IPS-NIHi7 (cell line): Measurements from ENCODE around the gene KRT3.
"Not testable (repeated sequence)": the region's sequence is repeated elsewhere in the genome, so short reads cannot be mapped to it uniquely, and the experiment has no call there.

Experiments
- DNase-seq: peaks from one replicate; pipeline ENCODE4 v3.0.0; 2012; ENCODE audit warnings: mixed read lengths; ENCODE audit errors: extremely low spot score

KRT3 gene

GRCh38 chr12:52798003-52798670, 2.2 kb upstream of the KRT3 start:
- DNase-seq = no peak

DNA sequence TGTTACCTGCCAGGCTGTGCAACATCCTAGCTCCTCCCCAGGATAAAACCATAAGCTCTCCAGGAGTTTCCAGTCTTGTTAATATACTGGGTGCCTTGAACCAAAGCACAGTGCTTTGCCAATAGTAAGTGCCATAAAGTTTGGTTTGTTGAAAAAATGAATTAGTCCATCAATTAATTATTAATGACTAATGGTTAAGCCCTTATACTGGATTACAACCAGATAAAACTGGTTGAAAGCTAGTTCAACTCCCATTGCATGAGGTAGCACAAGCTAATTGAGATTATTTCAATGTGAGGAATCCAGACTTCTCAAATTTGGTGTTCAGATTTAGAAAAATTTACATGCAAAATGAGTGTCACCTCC, 1.6 kb upstream of the KRT3 start:
- no peak for DNase-seq

- no peak for DNase-seq
Measured at GRCh38 chr12:52796839-52797528, 1.1 kb upstream of the KRT3 start.

DNA sequence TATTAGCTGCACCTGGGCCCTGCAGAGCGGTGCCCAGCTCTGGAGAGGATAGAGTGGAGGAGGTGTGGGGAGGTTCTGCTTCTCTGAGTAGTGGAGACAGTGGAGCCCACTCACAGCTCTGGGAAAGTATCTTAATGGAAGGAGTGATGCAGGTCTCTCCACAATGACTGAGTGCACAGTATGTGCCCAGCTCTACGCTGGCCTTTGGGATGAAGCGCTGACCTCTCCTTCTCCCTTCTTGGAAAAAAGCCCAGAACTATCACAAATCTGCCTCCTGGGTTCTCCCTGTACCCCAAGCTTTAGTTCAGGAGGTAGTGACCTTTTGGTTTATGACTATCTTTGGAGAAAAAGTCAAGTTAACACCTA, 495 bp upstream of the KRT3 start:
- no peak for DNase-seq

GRCh38 chr12:52795332-52795674, 614 bp downstream of the KRT3 start:
- DNase-seq = not testable (repeated sequence)

DNA sequence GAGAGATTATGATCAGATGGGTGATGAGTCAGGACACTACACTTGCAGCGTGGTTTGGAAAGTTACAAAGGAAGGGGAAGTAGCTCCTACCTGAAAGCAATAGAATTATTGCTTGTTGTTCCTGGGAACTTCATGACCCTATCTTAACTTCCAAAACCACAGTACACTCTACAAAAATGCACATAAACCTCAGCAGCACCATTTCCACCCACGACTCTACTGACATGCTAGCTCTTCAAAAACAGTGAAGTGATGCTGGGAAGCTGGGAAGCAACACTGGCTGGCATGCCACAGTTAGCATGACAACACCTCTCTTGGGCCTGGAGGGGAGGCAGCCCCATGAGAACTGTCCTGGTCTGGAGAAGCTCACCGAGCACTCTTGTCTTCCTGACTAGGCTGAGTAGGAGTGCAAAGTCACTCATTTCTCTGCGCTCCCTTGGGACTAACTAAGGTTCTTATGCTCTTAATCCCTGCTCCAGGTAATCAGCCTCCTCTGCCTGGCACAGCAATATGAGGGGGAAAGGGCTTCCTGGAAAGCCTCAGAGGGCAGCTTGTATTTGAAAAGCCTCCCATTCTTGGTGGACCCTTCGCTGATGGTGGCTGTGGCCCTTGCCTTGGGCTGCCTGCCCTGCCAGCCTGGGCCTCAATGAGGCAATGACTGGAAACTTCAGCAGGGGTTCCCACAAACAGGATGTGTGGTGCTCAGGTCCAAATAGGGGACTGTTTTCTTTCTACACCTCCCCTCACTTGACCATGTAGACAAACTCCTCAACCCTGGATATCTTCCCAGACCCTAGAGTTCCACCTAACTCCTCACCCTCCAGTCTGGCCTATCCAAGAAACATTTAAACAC, 1.2 kb downstream of the KRT3 start:
- no peak for DNase-seq

DNA sequence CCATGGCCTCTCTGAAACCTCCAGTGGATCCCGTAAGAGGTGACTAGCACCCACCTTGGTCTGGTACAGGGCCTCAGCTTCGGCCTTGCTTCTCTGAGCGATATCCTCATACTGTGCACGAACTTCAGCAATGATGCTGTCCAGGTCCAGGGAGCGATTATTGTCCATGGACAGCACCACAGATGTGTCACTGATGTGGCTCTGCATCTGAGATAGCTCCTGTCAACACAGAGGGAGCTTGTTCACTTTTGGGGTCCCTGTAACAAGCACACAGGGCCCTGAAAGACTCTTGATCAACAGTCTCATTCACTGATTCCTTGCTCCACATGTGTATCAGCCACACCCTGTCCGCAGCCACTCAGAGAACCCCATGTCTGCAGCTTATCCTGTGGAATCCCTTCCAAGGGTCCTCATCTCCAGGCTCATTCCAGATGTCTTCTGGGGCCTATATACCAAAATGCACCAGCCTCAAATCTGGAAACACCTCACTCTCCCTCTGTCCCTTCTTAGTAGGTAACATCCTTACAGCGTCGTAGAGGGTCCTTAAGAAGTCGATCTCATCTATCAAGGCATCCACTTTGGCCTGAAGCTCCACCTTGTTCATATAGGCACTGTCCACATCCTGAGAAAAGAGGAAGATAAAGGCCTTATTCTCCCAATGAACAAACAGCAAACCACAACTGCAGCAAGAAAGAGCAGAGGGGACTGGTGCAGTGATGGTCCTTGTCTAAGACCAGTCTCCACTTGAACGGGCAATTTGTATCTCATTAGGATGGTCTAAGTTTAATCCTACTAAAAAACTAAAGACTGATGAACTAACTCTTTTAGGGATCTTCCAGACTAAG, 3.5 kb downstream of the KRT3 start:
- no peak for DNase-seq

DNA sequence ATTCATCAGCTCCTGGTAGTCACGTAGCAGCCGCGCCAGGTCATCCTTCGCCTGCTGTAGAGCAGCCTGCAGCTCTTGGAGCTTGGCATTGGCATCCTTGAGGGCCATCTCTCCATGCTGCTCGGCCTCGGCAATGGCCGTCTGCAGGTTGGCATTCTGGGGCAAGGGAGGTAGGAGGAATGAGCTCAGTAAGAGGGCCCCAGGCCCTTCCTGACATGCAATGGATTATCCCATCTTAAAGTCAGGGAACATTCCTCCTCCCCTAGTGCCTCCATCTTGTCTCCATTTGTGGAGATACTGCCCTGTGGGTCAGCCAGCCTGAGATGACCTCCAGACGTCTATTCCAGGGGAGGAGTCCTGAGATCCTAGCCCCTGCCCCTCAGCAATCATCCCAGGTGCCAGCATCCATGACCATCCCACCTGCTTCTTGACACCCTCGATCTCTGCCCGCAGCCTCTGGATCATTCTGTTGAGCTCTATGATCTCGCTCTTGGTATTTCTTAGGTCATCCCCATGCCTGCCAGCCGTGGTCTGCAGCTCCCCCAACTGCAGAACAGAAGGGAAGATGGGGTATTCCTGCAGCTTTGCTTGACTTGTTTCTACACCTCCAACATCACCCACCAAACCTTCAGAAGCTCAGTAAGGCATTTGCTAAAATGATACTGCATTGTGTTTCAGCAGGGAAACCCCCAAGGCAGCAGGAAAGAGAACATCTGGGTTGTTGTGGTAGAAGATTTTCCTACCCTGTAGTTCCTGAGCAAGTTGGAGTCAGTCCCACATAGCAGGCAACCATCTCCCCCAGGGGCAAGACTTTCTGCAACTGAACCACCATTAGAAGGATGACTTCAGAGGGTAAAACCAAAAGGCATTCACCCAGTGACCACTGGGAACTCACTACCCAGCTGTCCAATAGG, 4.4 kb downstream of the KRT3 start:
- no peak for DNase-seq

- DNase-seq = no peak
Measured at GRCh38 chr12:52790427-52791270, 5.3 kb downstream of the KRT3 start.

DNA sequence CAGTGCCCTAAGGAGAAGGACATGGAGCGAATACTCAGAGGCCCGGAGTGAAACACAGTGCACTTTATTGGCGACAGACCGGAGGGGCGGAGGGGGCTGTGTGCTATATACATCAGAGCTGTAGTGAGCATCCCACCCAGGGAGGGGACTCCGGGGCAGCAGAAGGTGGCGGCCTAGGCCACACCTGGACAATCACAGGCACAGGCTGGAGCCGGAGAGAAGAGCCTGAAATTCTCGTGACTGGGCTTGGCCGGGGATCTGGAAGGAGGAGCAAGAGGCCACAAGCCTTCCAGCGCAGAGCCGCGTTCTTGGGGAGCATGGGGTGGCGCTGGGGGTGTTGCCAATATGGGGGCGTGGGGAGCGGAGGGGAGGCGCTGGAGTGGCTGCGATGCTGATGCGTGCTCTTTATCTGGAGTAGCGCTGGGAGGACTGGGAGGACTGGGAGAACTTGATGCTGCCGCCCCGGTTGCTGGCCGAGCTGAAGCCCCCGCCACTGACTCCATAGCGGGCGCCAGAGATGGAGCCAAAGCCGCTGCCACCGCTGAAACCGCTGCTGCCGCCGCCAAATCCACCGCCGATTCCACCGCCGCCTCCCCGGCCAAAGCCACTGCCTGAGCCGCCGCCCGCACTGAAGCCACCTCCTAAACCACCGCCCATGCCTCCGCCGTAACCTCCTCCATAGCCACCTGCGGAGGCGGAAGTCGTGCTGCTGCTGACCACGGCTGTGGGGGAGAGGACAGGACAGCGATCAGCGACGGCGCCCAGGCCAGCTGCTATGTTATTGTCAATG, 6.1 kb downstream of the KRT3 start:
- peak; percentile 38 for DNase-seq

GRCh38 chr12:52788876-52789636, 6.9 kb downstream of the KRT3 start:
- DNase-seq = no peak

GRCh38 chr12:52788192-52788875, 7.6 kb downstream of the KRT3 start:
- no peak for DNase-seq

DNA sequence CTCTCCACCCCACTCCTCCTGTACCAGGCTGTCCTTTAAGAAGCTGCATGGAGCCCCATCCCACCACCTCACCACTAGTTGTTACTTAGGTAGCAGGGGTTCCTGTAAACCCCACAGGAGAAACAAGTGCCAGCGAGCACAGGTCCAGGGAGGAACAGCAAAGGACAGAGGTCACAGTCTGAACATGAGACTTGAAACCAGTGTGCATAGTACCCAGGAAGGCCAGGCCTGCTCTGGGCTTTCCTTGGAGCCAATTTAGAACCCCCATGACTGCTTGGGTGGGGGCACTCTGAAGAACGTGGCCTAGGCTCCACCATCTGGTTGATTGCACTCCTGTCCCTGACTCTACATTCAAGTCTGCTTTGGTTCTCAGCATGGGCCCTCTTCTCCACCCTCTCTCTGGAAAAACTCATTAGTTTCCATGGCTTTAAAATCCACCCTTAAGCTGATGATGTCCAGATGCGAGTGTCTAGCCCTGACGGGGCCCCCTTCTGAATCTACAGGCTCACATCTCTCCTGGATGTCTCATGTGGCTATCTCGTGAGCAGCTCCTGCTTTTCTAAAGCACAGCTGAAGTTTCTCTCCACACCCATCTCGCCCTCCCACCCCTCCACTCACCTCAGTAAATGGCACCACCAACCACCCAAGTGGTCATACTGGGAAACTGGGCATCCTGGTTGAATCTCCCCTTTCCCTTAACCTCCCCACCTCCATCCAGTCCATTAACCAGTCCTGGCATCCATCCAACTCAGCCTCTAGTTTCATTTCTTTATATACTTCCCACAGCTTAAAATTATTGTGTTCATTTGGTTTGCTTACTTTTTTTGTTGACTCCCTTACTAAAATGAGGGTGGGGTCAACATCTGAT, 8.4 kb downstream of the KRT3 start:
- no peak for DNase-seq

DNA sequence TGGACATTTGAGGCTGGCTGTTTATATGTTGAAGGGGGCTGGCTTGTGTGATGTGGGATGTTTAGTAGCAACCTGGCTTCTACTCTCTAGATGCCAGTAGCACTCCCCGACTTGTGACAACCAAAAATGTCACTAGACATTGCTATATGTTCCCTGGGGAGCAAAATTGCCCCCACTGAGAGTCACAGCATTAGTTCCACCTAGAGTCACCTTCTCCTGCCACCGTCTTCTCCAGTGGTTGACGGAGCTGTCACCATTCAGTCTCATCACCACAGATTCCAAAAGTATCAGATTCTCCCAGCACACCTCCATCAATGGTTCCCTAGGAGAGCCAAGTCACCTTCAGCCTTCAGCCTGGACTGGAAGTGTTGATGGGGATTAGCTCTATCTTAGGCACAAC, 11.0 kb downstream of the KRT3 start:
- no peak for DNase-seq

DNA sequence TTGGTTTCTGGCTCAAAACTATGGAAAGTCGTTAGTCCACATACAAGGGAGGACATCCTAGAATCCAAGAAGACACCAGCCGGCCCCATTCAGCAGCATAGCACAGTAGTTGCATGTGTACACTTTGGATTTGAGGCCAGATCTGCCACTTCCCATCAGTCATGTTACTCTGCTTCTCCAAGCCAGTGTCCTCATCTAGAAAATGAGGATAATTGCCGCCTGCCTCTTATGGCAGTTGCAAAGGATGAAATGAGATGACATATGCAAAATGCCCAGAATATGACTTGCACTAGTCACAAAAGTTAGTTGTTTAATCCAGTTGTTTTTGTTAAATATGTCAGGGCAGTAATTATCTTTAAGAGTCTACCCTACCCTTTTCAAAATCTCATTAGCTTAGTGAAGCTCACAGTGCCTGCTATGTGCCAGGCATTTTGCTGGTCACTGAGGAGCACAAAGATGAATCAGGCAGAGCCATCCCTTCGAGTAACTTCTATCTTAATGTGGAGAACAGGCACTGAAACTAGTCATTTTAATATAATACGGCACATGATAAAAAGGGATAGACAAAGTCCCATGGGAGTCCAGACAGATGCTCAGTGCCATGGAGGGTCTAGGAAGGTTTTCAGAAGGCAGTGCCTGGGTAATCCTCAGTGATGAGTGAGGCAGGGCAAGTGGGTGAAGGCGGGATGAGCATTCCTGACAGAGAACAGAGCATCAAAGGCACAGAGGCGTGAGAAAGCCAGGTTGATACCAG, 12.2 kb downstream of the KRT3 start:
- no peak for DNase-seq

DNA sequence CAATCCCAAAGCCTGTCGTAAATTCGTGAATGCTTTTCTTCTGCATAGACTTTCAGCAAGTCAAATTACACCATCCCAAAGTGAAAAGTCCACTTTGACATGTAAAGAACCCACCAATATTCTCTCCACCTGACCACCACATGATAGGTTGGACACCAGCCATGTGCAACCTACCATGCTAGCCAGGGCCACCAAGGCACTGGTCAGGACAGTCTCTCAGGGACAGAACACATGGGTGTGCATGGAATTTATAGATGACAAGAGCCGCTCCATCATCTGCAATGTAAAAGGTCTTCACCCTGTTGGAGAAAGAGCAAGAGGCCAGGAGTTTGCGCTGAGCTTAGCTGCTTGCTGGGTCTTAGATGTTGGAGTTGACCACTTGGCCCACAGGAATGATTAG, 13.4 kb downstream of the KRT3 start:
- DNase-seq = no peak
